ENCODE data around the gene PTPRU. TPM values are rescaled to one million over a fixed set of nuclear protein-coding genes. Genes with fewer than 3 reads are reported as not detected.

Gene PTPRU
- total RNA-seq, 1 experiment from 2014 or later = 25.7 TPM

- Histone ChIP-seq H3K27ac (ENCODE audit: low read length) (no peak overlapping the region), H3K4me3 (ENCODE audit: low read length) (no peak overlapping the region), H3K36me3 (ENCODE audit: low read depth, low read length) (no peaks in the 10 kb centered on the region), H4K20me1 (ENCODE audit: low read length) (no peaks in the 10 kb centered on the region), H3K4me2 (ENCODE audit: low read length) (no peak overlapping the region), H3K9me2 (replicated peaks; ENCODE audit: low read length) (no peaks in the 10 kb centered on the region), H2AFZ (ENCODE audit: low read length) (no peak overlapping the region), H3F3A (ENCODE audit: low read length, unreplicated experiment) (no peaks in the 10 kb centered on the region), H3K9ac (ENCODE audit: low read length) (no peak overlapping the region), H3K27me3 (ENCODE audit: low read length) (peaks cover 43% of the 10 kb centered on the region), H3K9me3 (ENCODE audit: low read length) (no peaks in the 10 kb centered on the region), H3K4me1 (ENCODE audit: insufficient read depth, low read length) (no peaks in the 10 kb centered on the region), H3K79me2 (ENCODE audit: low read length) (no peaks in the 10 kb centered on the region)
- no peak for DNase-seq
- ATAC-seq = no peak
- intact Hi-C loops (cut with micrococcal nuclease) = no loop called here
- ChIA-PET POLR2A (ENCODE audit: unreplicated experiment) (no interaction called here), CTCF (interaction anchor here (1.3 kb wide), 1 partner anchor 118 kb away, joined by 3 read pairs; no protein-coding TSS in a partner anchor)
- TF ChIP-seq EZH2 (IDR thresholded peaks at IDR 0.05; ENCODE audit: low read length, unreplicated experiment) (no peak), EZH2phosphoT487 (IDR thresholded peaks at IDR 0.05; ENCODE audit: borderline replicate concordance, low read length) (no peak)
- TF ChIP-seq, protein P1, sequence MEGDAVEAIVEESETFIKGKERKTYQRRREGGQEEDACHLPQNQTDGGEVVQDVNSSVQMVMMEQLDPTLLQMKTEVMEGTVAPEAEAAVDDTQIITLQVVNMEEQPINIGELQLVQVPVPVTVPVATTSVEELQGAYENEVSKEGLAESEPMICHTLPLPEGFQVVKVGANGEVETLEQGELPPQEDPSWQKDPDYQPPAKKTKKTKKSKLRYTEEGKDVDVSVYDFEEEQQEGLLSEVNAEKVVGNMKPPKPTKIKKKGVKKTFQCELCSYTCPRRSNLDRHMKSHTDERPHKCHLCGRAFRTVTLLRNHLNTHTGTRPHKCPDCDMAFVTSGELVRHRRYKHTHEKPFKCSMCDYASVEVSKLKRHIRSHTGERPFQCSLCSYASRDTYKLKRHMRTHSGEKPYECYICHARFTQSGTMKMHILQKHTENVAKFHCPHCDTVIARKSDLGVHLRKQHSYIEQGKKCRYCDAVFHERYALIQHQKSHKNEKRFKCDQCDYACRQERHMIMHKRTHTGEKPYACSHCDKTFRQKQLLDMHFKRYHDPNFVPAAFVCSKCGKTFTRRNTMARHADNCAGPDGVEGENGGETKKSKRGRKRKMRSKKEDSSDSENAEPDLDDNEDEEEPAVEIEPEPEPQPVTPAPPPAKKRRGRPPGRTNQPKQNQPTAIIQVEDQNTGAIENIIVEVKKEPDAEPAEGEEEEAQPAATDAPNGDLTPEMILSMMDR (conservative IDR thresholded peaks at IDR 0.05; ENCODE audit: low read depth, low read length) = no peak
- no TSS peak for BruUV-seq (replicated peaks)
Observed at GRCh38 chr1:29364101-29364678, 127.9 kb downstream of the PTPRU start.

DNA sequence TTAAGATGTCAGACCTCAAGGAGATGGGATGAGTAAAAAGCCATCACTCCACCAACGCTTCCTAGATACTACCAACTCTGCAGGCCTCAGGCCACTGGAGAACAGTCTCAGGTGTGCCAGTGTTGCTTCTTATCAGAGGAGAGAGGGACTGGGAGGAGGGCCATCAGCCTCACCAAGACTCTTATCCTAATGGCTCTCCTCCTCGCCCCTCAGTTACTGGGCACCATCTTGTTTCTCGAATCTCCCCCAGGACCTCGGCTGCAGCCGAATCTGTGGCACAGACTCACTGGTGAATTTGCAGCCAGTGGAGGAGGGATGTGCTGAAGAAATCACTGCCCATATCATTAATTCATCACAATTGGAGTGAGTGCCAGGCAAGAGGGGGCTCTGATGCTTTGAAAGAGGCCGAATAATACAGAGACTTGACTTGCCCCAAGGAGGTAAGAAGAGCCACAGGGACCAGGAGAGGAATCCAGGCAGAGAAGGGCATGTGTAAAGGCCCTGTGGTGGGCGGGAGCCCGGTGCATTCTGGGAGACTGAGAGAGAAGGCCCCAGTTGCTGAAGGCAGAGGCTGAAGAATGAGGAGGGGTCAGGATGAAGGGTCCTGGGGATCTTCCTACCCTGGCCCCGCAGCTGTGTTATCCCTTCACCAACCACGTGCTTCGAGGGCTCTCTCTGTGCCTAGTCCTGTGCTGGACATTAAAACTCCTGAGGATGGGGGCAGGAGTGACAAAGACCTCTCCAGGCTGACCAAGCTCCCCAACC, 129.8 kb downstream of the PTPRU start:
- POLR2A ChIA-PET (ENCODE audit: unreplicated experiment) = no interaction called here
- no TSS peak for BruUV-seq (replicated peaks)
- Histone ChIP-seq H4K20me1 (ENCODE audit: low read length) (no peaks in the 10 kb centered on the region), H3K9ac (ENCODE audit: low read length) (no peak overlapping the region), H3K27ac (ENCODE audit: low read length) (no peak overlapping the region), H3K4me1 (ENCODE audit: insufficient read depth, low read length) (no peaks in the 10 kb centered on the region), H3K79me2 (ENCODE audit: low read length) (no peaks in the 10 kb centered on the region), H3K36me3 (ENCODE audit: low read depth, low read length) (no peaks in the 10 kb centered on the region), H3K9me3 (ENCODE audit: low read length) (no peaks in the 10 kb centered on the region), H3K27me3 (ENCODE audit: low read length) (peaks cover 53% of the 10 kb centered on the region), H3K4me3 (ENCODE audit: low read length) (no peak overlapping the region), H3F3A (ENCODE audit: low read length, unreplicated experiment) (no peaks in the 10 kb centered on the region), H2AFZ (ENCODE audit: low read length) (no peak overlapping the region), H3K4me2 (ENCODE audit: low read length) (no peak overlapping the region), H3K9me2 (replicated peaks; ENCODE audit: low read length) (no peaks in the 10 kb centered on the region)
- CTCF ChIA-PET = no interaction called here
- DNase-seq = no peak
- TF ChIP-seq, protein P1 (conservative IDR thresholded peaks at IDR 0.05; ENCODE audit: low read depth, low read length) = no peak
- TF ChIP-seq EZH2 (IDR thresholded peaks at IDR 0.05; ENCODE audit: low read length, unreplicated experiment) = no peak
- TF ChIP-seq EZH2phosphoT487 (IDR thresholded peaks at IDR 0.05; ENCODE audit: borderline replicate concordance, low read length) = no peak
- no peak for ATAC-seq
- intact Hi-C loops (cut with micrococcal nuclease) = no loop called here
